Measurements from ENCODE around the gene FRMD8. TPM values are rescaled to one million over a fixed set of nuclear protein-coding genes. Genes with fewer than 3 reads are reported as not detected.

FRMD8 gene
- total and polyA plus RNA-seq, 9 of the 15 experiments (the other 6 are each of a cell fraction or from before 2014, with no cell fraction given) = 4.5 to 54.5 (median 15.8) TPM

DNA sequence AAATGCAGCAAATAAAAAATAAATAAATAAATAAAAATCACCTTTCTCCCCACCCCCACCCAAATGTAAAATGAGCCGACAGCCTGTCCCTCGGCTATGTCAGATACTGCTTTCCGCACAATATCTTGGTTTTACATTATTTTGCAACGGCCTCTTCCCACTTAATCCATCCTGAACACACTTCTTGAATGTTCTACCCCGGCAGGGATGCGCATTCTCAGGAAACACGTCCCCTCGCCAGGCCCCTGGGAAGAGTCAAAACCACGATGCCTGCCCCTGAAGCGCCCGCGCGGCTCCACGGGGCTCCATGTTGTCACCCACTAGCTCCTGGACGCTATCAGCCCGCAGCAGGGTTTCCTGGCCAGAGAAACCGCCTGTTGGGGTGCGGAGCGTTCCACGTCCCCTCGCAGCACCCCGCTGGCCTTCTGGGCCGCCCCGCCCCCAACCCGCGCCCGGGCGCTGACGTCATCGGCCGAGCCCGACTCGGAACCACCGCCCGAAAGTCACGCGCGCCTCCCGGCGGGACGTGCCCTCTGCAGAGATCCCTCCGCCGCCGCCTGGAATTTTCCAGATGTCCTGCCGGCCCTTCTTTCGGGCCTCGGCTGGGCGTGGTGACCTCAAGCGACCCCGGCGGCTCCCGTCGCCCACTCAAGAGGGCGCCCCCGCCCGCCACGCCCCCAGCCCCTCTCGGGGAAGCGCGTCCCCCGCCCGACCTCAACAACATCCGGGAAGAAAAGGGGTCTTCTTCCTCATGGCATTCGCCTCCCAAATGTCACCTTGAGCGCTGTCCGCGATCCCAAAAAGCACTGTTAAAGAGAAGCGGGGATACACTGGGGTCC lies 35.6 kb downstream of the FRMD8 start (continued):
- TF ChIP-seq, protein P1, sequence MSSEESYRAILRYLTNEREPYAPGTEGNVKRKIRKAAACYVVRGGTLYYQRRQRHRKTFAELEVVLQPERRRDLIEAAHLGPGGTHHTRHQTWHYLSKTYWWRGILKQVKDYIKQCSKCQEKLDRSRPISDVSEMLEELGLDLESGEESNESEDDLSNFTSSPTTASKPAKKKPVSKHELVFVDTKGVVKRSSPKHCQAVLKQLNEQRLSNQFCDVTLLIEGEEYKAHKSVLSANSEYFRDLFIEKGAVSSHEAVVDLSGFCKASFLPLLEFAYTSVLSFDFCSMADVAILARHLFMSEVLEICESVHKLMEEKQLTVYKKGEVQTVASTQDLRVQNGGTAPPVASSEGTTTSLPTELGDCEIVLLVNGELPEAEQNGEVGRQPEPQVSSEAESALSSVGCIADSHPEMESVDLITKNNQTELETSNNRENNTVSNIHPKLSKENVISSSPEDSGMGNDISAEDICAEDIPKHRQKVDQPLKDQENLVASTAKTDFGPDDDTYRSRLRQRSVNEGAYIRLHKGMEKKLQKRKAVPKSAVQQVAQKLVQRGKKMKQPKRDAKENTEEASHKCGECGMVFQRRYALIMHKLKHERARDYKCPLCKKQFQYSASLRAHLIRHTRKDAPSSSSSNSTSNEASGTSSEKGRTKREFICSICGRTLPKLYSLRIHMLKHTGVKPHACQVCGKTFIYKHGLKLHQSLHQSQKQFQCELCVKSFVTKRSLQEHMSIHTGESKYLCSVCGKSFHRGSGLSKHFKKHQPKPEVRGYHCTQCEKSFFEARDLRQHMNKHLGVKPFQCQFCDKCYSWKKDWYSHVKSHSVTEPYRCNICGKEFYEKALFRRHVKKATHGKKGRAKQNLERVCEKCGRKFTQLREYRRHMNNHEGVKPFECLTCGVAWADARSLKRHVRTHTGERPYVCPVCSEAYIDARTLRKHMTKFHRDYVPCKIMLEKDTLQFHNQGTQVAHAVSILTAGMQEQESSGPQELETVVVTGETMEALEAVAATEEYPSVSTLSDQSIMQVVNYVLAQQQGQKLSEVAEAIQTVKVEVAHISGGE (CRISPR knock-in tag; IDR thresholded peaks at IDR 0.05) = peak in 1 of 3 experiments; percentile 79; a peak in 1 of 6 replicates
- TF ChIP-seq, protein P2, sequence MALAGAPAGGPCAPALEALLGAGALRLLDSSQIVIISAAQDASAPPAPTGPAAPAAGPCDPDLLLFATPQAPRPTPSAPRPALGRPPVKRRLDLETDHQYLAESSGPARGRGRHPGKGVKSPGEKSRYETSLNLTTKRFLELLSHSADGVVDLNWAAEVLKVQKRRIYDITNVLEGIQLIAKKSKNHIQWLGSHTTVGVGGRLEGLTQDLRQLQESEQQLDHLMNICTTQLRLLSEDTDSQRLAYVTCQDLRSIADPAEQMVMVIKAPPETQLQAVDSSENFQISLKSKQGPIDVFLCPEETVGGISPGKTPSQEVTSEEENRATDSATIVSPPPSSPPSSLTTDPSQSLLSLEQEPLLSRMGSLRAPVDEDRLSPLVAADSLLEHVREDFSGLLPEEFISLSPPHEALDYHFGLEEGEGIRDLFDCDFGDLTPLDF (CRISPR knock-in tag; IDR thresholded peaks at IDR 0.05) = peak; percentile 44; the same call in 1 of the 2 replicates
- TF ChIP-seq ARID1B (IDR thresholded peaks at IDR 0.05) = peak; percentile 64
- TF ChIP-seq SMAD4 (CRISPR knock-in tag; conservative IDR thresholded peaks at IDR 0.05) = peak; percentile 91
- TF ChIP-seq SMAD3 (CRISPR knock-in tag; conservative IDR thresholded peaks at IDR 0.05) = peak; percentile 53; the same call in 1 of the 2 replicates
- TF ChIP-seq ZC3H4 (CRISPR knock-in tag; IDR thresholded peaks at IDR 0.05; ENCODE audit: borderline replicate concordance) = no peak
- TF ChIP-seq, protein P3, sequence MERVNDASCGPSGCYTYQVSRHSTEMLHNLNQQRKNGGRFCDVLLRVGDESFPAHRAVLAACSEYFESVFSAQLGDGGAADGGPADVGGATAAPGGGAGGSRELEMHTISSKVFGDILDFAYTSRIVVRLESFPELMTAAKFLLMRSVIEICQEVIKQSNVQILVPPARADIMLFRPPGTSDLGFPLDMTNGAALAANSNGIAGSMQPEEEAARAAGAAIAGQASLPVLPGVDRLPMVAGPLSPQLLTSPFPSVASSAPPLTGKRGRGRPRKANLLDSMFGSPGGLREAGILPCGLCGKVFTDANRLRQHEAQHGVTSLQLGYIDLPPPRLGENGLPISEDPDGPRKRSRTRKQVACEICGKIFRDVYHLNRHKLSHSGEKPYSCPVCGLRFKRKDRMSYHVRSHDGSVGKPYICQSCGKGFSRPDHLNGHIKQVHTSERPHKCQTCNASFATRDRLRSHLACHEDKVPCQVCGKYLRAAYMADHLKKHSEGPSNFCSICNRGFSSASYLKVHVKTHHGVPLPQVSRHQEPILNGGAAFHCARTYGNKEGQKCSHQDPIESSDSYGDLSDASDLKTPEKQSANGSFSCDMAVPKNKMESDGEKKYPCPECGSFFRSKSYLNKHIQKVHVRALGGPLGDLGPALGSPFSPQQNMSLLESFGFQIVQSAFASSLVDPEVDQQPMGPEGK (CRISPR knock-in tag; IDR thresholded peaks at IDR 0.05; ENCODE audit: borderline replicate concordance) = no peak
- no peak for TF ChIP-seq FOXA1 (IDR thresholded peaks at IDR 0.05; ENCODE audit: borderline replicate concordance)
- TF ChIP-seq, protein P4, sequence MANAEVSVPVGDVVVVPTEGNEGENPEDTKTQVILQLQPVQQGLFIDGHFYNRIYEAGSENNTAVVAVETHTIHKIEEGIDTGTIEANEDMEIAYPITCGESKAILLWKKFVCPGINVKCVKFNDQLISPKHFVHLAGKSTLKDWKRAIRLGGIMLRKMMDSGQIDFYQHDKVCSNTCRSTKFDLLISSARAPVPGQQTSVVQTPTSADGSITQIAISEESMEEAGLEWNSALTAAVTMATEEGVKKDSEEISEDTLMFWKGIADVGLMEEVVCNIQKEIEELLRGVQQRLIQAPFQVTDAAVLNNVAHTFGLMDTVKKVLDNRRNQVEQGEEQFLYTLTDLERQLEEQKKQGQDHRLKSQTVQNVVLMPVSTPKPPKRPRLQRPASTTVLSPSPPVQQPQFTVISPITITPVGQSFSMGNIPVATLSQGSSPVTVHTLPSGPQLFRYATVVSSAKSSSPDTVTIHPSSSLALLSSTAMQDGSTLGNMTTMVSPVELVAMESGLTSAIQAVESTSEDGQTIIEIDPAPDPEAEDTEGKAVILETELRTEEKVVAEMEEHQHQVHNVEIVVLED (CRISPR knock-in tag; IDR thresholded peaks at IDR 0.05) = peak; percentile 80
- TF ChIP-seq SOX6 (IDR thresholded peaks at IDR 0.05) = peak; percentile 59; the same call in 1 of the 2 replicates
- no peak for TF ChIP-seq NCOA6 (IDR thresholded peaks at IDR 0.05)
- TF ChIP-seq CXXC5 (CRISPR knock-in tag; IDR thresholded peaks at IDR 0.05) = peak; percentile 97
- no peak for TF ChIP-seq FOS (IDR thresholded peaks at IDR 0.05; ENCODE audit: extremely low read depth, insufficient read length)
- TF ChIP-seq ZNF175 (CRISPR knock-in tag; IDR thresholded peaks at IDR 0.05; ENCODE audit: low read depth) = no peak; the same call in none of the 2 replicates
- peak; percentile 99 for TF ChIP-seq HMGN3 (IDR thresholded peaks at IDR 0.05; ENCODE audit: borderline replicate concordance, extremely low read depth, insufficient read length, low read depth, low read length)
- TF ChIP-seq OTX1 (CRISPR knock-in tag; IDR thresholded peaks at IDR 0.05) = peak; percentile 86
- TF ChIP-seq HIVEP1 (CRISPR knock-in tag; IDR thresholded peaks at IDR 0.05) = peak; percentile 77; the same call in 1 of the 2 replicates
- peak; percentile 96; the same call in 1 of the 2 replicates for TF ChIP-seq KLF6 (CRISPR knock-in tag; IDR thresholded peaks at IDR 0.05; ENCODE audit: borderline replicate concordance)

Data from K562 (cell line).